Activated CD4-positive, alpha-beta T cell treated with anti-CD3 and anti-CD28 coated beads, Interleukin-2, amount 10 ng/mL, durations not matched to agents 24 days and 14 days (primary cell): Measurements from ENCODE around the gene APOO. TPM values are rescaled to one million over a fixed set of nuclear protein-coding genes. Genes with fewer than 3 reads are reported as not detected.
"Not testable (repeated sequence)": the region's sequence is repeated elsewhere in the genome, so short reads cannot be mapped to it uniquely, and the experiment has no call there.

ENCODE experiments used
- DNase-seq: peaks from one replicate; pipeline ENCODE4 v3.0.0; 2022
- H3K27ac Mint-ChIP-seq: one replicate; pipeline ENCODE4 v1.8.0; 2022; ENCODE audit warnings: mild to moderate bottlenecking, mixed read lengths
- H3K27me3 Mint-ChIP-seq: one replicate; pipeline ENCODE4 v1.8.0; 2022; ENCODE audit warnings: mixed read lengths
- H3K36me3 Mint-ChIP-seq: one replicate; pipeline ENCODE4 v1.8.0; 2022; ENCODE audit warnings: low read depth, mild to moderate bottlenecking, mixed read lengths
- H3K4me1 Mint-ChIP-seq: one replicate; pipeline ENCODE4 v1.8.0; 2021; ENCODE audit warnings: mixed read lengths
- H3K4me3 Mint-ChIP-seq: one replicate; pipeline ENCODE4 v1.8.0; 2022; ENCODE audit warnings: mild to moderate bottlenecking, moderate library complexity, mixed read lengths
- H3K9me3 Mint-ChIP-seq: one replicate; pipeline ENCODE4 v1.8.0; 2021; ENCODE audit warnings: mixed read lengths
- intact Hi-C: fragments of 100-400 bp; cut with micrococcal nuclease; formaldehyde crosslinking; loops from one replicate; pipeline ENCODE4 v1.15.1; 2023
- total RNA-seq: library from RNA; stranded (reverse); gene quantifications from 2 replicates; pipeline ENCODE4 v1.2.3, GENCODE V29; 2022

APOO gene
- total RNA-seq, 1 donor from 2014 or later = 27.1 TPM

GRCh38 chrX:23864742-23865326 is 42.9 kb downstream of the APOO start:
- no peaks in the 10 kb centered on the region for H3K9me3 Mint-ChIP-seq
- no peak for DNase-seq
- no peak overlapping the region for H3K4me3 Mint-ChIP-seq
- H3K36me3 Mint-ChIP-seq = peaks cover 7% of the 10 kb centered on the region
- H3K27me3 Mint-ChIP-seq = no peaks in the 10 kb centered on the region
- intact Hi-C loops = no loop called here
- H3K4me1 Mint-ChIP-seq = no peaks in the 10 kb centered on the region
- no peak overlapping the region for H3K27ac Mint-ChIP-seq

GRCh38 chrX:23861952-23862351 is 45.8 kb downstream of the APOO start:
- intact Hi-C loops, H3K27me3 Mint-ChIP-seq, H3K4me3 Mint-ChIP-seq, H3K4me1 Mint-ChIP-seq, H3K36me3 Mint-ChIP-seq, H3K9me3 Mint-ChIP-seq, H3K27ac Mint-ChIP-seq, DNase-seq: not testable (repeated sequence)

- H3K27me3 Mint-ChIP-seq = no peaks in the 10 kb centered on the region
- DNase-seq = no peak
- no peaks in the 10 kb centered on the region for H3K9me3 Mint-ChIP-seq
- H3K36me3 Mint-ChIP-seq = peaks cover 7% of the 10 kb centered on the region
- H3K4me3 Mint-ChIP-seq = no peak overlapping the region
- no peaks in the 10 kb centered on the region for H3K4me1 Mint-ChIP-seq
- H3K27ac Mint-ChIP-seq = no peak overlapping the region
- intact Hi-C loops = no loop called here
Measured at GRCh38 chrX:23861215-23861896, 46.4 kb downstream of the APOO start.

GRCh38 chrX:23859238-23859637 is 48.5 kb downstream of the APOO start:
- intact Hi-C loops, H3K4me1 Mint-ChIP-seq, H3K27ac Mint-ChIP-seq, H3K4me3 Mint-ChIP-seq, DNase-seq, H3K36me3 Mint-ChIP-seq, H3K27me3 Mint-ChIP-seq, H3K9me3 Mint-ChIP-seq: not testable (repeated sequence)

GRCh38 chrX:23857935-23858334 is 49.8 kb downstream of the APOO start:
- Mint-ChIP-seq H3K9me3 (no peaks in the 10 kb centered on the region), H3K27ac (no peak overlapping the region), H3K36me3 (peaks cover 3% of the 10 kb centered on the region), H3K4me1 (no peaks in the 10 kb centered on the region), H3K27me3 (no peaks in the 10 kb centered on the region), H3K4me3 (no peak overlapping the region)
- DNase-seq = no peak
- intact Hi-C loops = no loop called here

GRCh38 chrX:23857363-23857762 is 50.4 kb downstream of the APOO start:
- no peak overlapping the region for H3K4me3 Mint-ChIP-seq
- no peaks in the 10 kb centered on the region for H3K27me3 Mint-ChIP-seq

GRCh38 chrX:23855569-23855968 is 52.2 kb downstream of the APOO start:
- no peak for DNase-seq
- Mint-ChIP-seq H3K4me3 (no peak overlapping the region), H3K9me3 (no peaks in the 10 kb centered on the region), H3K27me3 (no peaks in the 10 kb centered on the region), H3K27ac (no peak overlapping the region), H3K36me3 (peaks cover 1% of the 10 kb centered on the region), H3K4me1 (no peaks in the 10 kb centered on the region)
- intact Hi-C loops = no loop called here

More at GRCh38 chrX:23857363-23857762, 50.4 kb downstream of the APOO start:
- H3K4me1 Mint-ChIP-seq = no peaks in the 10 kb centered on the region
- DNase-seq = no peak
- H3K36me3 Mint-ChIP-seq = peaks cover 3% of the 10 kb centered on the region
- H3K9me3 Mint-ChIP-seq = no peaks in the 10 kb centered on the region
- H3K27ac Mint-ChIP-seq = no peak overlapping the region
- intact Hi-C loops = no loop called here

- no peak overlapping the region for H3K27ac Mint-ChIP-seq
- H3K4me3 Mint-ChIP-seq = no peak overlapping the region
- no peaks in the 10 kb centered on the region for H3K9me3 Mint-ChIP-seq
- H3K4me1 Mint-ChIP-seq = no peaks in the 10 kb centered on the region
- no peaks in the 10 kb centered on the region for H3K27me3 Mint-ChIP-seq
- intact Hi-C loops = no loop called here
- DNase-seq = no peak
- peaks cover 1% of the 10 kb centered on the region for H3K36me3 Mint-ChIP-seq
Measured at GRCh38 chrX:23854945-23855344, 52.8 kb downstream of the APOO start.

- Mint-ChIP-seq H3K27ac (no peak overlapping the region), H3K4me1 (no peaks in the 10 kb centered on the region), H3K4me3 (no peak overlapping the region), H3K9me3 (no peaks in the 10 kb centered on the region), H3K36me3 (peaks cover 1% of the 10 kb centered on the region), H3K27me3 (no peaks in the 10 kb centered on the region)
- intact Hi-C loops = no loop called here
- DNase-seq = no peak
Measured at GRCh38 chrX:23854122-23854521, 53.6 kb downstream of the APOO start.

GRCh38 chrX:23851544-23851943 is 56.2 kb downstream of the APOO start:
- Mint-ChIP-seq H3K27ac (no peak overlapping the region), H3K27me3 (no peaks in the 10 kb centered on the region), H3K4me3 (no peak overlapping the region), H3K9me3 (no peaks in the 10 kb centered on the region), H3K36me3 (peaks cover 1% of the 10 kb centered on the region), H3K4me1 (no peaks in the 10 kb centered on the region)
- intact Hi-C loops = no loop called here
- DNase-seq = no peak

GRCh38 chrX:23849241-23849640 is 58.5 kb downstream of the APOO start:
- intact Hi-C loops = no loop called here

GRCh38 chrX:23845351-23845817 is 62.4 kb downstream of the APOO start:
- Mint-ChIP-seq H3K27me3 (no peaks in the 10 kb centered on the region), H3K36me3 (peaks cover 2% of the 10 kb centered on the region), H3K27ac (no peak overlapping the region), H3K4me1 (no peaks in the 10 kb centered on the region), H3K9me3 (no peaks in the 10 kb centered on the region), H3K4me3 (no peak overlapping the region)
- DNase-seq = no peak
- intact Hi-C loops = no loop called here

More at GRCh38 chrX:23849241-23849640, 58.5 kb downstream of the APOO start:
- H3K27ac Mint-ChIP-seq = no peak overlapping the region
- H3K36me3 Mint-ChIP-seq = no peaks in the 10 kb centered on the region
- H3K9me3 Mint-ChIP-seq = no peaks in the 10 kb centered on the region
- no peak overlapping the region for H3K4me3 Mint-ChIP-seq
- no peak for DNase-seq
- no peaks in the 10 kb centered on the region for H3K27me3 Mint-ChIP-seq
- no peaks in the 10 kb centered on the region for H3K4me1 Mint-ChIP-seq

GRCh38 chrX:23844502-23845138 is 63.1 kb downstream of the APOO start:
- Mint-ChIP-seq H3K9me3 (no peaks in the 10 kb centered on the region), H3K27me3 (no peaks in the 10 kb centered on the region), H3K36me3 (peaks cover 2% of the 10 kb centered on the region), H3K4me1 (no peaks in the 10 kb centered on the region), H3K27ac (no peak overlapping the region), H3K4me3 (no peak overlapping the region)
- no peak for DNase-seq
- intact Hi-C loops = no loop called here

- Mint-ChIP-seq H3K36me3 (peaks cover 2% of the 10 kb centered on the region), H3K27me3 (no peaks in the 10 kb centered on the region)
- intact Hi-C loops = no loop called here
Measured at GRCh38 chrX:23841847-23842522, 65.8 kb downstream of the APOO start.

More at GRCh38 chrX:23841847-23842522, 65.8 kb downstream of the APOO start:
- no peak overlapping the region for H3K27ac Mint-ChIP-seq
- DNase-seq = no peak
- H3K4me1 Mint-ChIP-seq = no peaks in the 10 kb centered on the region
- no peaks in the 10 kb centered on the region for H3K9me3 Mint-ChIP-seq
- no peak overlapping the region for H3K4me3 Mint-ChIP-seq
